ENCODE data around the gene LDLR. TPM values are rescaled to one million over a fixed set of nuclear protein-coding genes. Genes with fewer than 3 reads are reported as not detected.

Gene LDLR
- total and polyA plus RNA-seq, 2 experiments from 2014 or later: 13.8 to 29.6 TPM

GRCh38 chr19:11181488-11181887 lies 92.2 kb downstream of the LDLR start:
- Histone ChIP-seq H3K4me2 (ENCODE audit: unreplicated experiment) (no peak overlapping the region), H3K4me1 (ENCODE audit: insufficient read depth) (peaks cover 15% of the 10 kb centered on the region), H4K20me1 (ENCODE audit: insufficient read depth) (no peaks in the 10 kb centered on the region), H3K27ac (no peak overlapping the region), H2AFZ (no peak overlapping the region), H3K9me2 (ENCODE audit: insufficient read depth) (no peaks in the 10 kb centered on the region), H3K79me2 (ENCODE audit: insufficient read depth) (peaks cover 77% of the 10 kb centered on the region), H3K9ac (no peak overlapping the region), H3F3A (ENCODE audit: insufficient read depth) (no peaks in the 10 kb centered on the region), H3K4me3 (no peak overlapping the region), H3K36me3 (ENCODE audit: low read depth) (peaks cover 40% of the 10 kb centered on the region), H3K27me3 (replicated peaks; ENCODE audit: insufficient read depth) (no peaks in the 10 kb centered on the region), H3K9me3 (ENCODE audit: low read depth) (no peaks in the 10 kb centered on the region)
- in situ Hi-C loops (cut with MboI): no loop called here
- 81 to 84% methylated on average over 4 of the region's 4 CpGs for WGBS, 2 experiments (ENCODE audit: low coverage in 1 of 2, low lambda C conversion rate in 2 of 2, missing lambda C conversion rate in 2 of 2)
- DNase-seq: no peak
- TF ChIP-seq EZH2phosphoT487 (IDR thresholded peaks at IDR 0.05; ENCODE audit: insufficient read depth, low read depth) (no peak), EZH2 (IDR thresholded peaks at IDR 0.05; ENCODE audit: insufficient read depth, poor library complexity, severe bottlenecking) (no peak)

Small RNA genes lying within 50 kb of the gene (microRNA-seq; reads per million reads assigned to microRNA genes)
- gene MIR6886 (ENCODE audit: borderline number of aligned reads): not detected

Other genes with a start within 250 kb of the LDLR start
- 0.22 TPM in 1 of 2 replicates, not detected in the other for gene C19orf38, start 241.0 kb upstream of the LDLR start, total RNA-seq (2014; rRNA removed; shearing (Covaris generic))
- gene C19orf38, start 241.0 kb upstream of the LDLR start, polyA plus RNA-seq (2016; fragmentation: Nextera tagmentation; extraction: Ambion mirVana): 0.20 and 0.42 TPM in 2 replicates
- 41.9 and 42.4 TPM in 2 replicates for gene CARM1, start 217.9 kb upstream of the LDLR start, total RNA-seq (2014; rRNA removed; shearing (Covaris generic))
- 5.3 TPM in 2 replicates for gene CARM1, start 217.9 kb upstream of the LDLR start, polyA plus RNA-seq (2016; fragmentation: Nextera tagmentation; extraction: Ambion mirVana)
- gene YIPF2, start 160.8 kb upstream of the LDLR start, total RNA-seq (2014; rRNA removed; shearing (Covaris generic)): 114 and 140 TPM in 2 replicates
- 57.3 and 61.5 TPM in 2 replicates for gene YIPF2, start 160.8 kb upstream of the LDLR start, polyA plus RNA-seq (2016; fragmentation: Nextera tagmentation; extraction: Ambion mirVana)
- 37.6 and 57.5 TPM in 2 replicates for gene TIMM29, start 160.7 kb upstream of the LDLR start, total RNA-seq (2014; rRNA removed; shearing (Covaris generic))
- 20.3 and 20.8 TPM in 2 replicates for gene TIMM29, start 160.7 kb upstream of the LDLR start, polyA plus RNA-seq (2016; fragmentation: Nextera tagmentation; extraction: Ambion mirVana)
- gene SMARCA4, start 128.4 kb upstream of the LDLR start, total RNA-seq (2014; rRNA removed; shearing (Covaris generic)): 44.0 and 57.8 TPM in 2 replicates
- 35.3 and 37.1 TPM in 2 replicates for gene SMARCA4, start 128.4 kb upstream of the LDLR start, polyA plus RNA-seq (2016; fragmentation: Nextera tagmentation; extraction: Ambion mirVana)
- gene SPC24, start 66.3 kb downstream of the LDLR start, total RNA-seq (2014; rRNA removed; shearing (Covaris generic)): 9.5 and 19.8 TPM in 2 replicates
- gene SPC24, start 66.3 kb downstream of the LDLR start, polyA plus RNA-seq (2016; fragmentation: Nextera tagmentation; extraction: Ambion mirVana): 14.8 and 16.2 TPM in 2 replicates
- 215 and 278 TPM in 2 replicates for gene KANK2, start 108.1 kb downstream of the LDLR start, total RNA-seq (2014; rRNA removed; shearing (Covaris generic))
- gene KANK2, start 108.1 kb downstream of the LDLR start, polyA plus RNA-seq (2016; fragmentation: Nextera tagmentation; extraction: Ambion mirVana): 76.3 and 77.1 TPM in 2 replicates
- 1.7 TPM in 1 of 2 replicates, not detected in the other for gene ANGPTL8, start 150.2 kb downstream of the LDLR start, total RNA-seq (2014; rRNA removed; shearing (Covaris generic))
- not detected in 2 replicates for gene ANGPTL8, start 150.2 kb downstream of the LDLR start, polyA plus RNA-seq (2016; fragmentation: Nextera tagmentation; extraction: Ambion mirVana)
- 10.7 and 13.9 TPM in 2 replicates for gene DOCK6, start 173.1 kb downstream of the LDLR start, total RNA-seq (2014; rRNA removed; shearing (Covaris generic))
- 11.8 and 17.7 TPM in 2 replicates for gene DOCK6, start 173.1 kb downstream of the LDLR start, polyA plus RNA-seq (2016; fragmentation: Nextera tagmentation; extraction: Ambion mirVana)
- not detected in 2 replicates for gene TSPAN16, start 206.7 kb downstream of the LDLR start, total RNA-seq (2014; rRNA removed; shearing (Covaris generic))
- not detected in 2 replicates for gene TSPAN16, start 206.7 kb downstream of the LDLR start, polyA plus RNA-seq (2016; fragmentation: Nextera tagmentation; extraction: Ambion mirVana)

Measured in GM23248 (cell line).